Measurements from ENCODE around the gene TENM4.
"Not testable (repeated sequence)": the region's sequence is repeated elsewhere in the genome, so short reads cannot be mapped to it uniquely, and the experiment has no call there.

Gene TENM4

DNA sequence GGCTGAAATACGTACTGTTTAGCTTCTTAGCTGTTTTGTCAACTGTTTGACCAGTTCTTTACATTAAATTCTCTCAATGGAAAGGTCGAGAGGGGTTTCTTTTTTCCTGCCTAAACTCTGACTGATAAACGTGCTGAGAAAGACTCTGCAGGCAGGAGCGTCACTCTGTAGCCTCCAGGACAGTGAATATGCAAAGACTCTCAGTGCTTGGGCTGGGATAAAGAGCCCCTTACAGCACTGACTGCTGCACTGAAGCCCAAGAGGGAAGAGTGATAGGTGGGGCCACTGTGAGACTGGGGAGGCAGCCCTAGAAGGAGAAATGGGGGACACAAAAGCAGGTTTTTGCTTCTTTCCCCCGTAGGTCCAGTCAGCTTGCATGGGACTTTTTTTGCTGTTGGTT lies 213.5 kb downstream of the TENM4 start:
- no peak for ATAC-seq
- TF ChIP-seq ZNF70 (CRISPR knock-in tag; IDR thresholded peaks at IDR 0.05), result no peak
- TF ChIP-seq ESRRG (CRISPR knock-in tag; IDR thresholded peaks at IDR 0.05), result no peak
- TF ChIP-seq, protein P1, sequence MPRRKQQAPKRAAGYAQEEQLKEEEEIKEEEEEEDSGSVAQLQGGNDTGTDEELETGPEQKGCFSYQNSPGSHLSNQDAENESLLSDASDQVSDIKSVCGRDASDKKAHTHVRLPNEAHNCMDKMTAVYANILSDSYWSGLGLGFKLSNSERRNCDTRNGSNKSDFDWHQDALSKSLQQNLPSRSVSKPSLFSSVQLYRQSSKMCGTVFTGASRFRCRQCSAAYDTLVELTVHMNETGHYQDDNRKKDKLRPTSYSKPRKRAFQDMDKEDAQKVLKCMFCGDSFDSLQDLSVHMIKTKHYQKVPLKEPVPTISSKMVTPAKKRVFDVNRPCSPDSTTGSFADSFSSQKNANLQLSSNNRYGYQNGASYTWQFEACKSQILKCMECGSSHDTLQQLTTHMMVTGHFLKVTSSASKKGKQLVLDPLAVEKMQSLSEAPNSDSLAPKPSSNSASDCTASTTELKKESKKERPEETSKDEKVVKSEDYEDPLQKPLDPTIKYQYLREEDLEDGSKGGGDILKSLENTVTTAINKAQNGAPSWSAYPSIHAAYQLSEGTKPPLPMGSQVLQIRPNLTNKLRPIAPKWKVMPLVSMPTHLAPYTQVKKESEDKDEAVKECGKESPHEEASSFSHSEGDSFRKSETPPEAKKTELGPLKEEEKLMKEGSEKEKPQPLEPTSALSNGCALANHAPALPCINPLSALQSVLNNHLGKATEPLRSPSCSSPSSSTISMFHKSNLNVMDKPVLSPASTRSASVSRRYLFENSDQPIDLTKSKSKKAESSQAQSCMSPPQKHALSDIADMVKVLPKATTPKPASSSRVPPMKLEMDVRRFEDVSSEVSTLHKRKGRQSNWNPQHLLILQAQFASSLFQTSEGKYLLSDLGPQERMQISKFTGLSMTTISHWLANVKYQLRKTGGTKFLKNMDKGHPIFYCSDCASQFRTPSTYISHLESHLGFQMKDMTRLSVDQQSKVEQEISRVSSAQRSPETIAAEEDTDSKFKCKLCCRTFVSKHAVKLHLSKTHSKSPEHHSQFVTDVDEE (CRISPR knock-in tag; IDR thresholded peaks at IDR 0.05), result no peak
- TF ChIP-seq ARNTL (CRISPR knock-in tag; IDR thresholded peaks at IDR 0.05; ENCODE audit: borderline replicate concordance, low read depth), result no peak
- TF ChIP-seq ZC3H10 (CRISPR knock-in tag; IDR thresholded peaks at IDR 0.05), result no peak

GRCh38 chr11:79226126-79226525 lies 214.7 kb downstream of the TENM4 start:
- ATAC-seq, result no peak
- TF ChIP-seq TCF4 (CRISPR knock-in tag; IDR thresholded peaks at IDR 0.05; ENCODE audit: borderline replicate concordance) (no peak; the same call in 1 of the 2 replicates), OSR1 (CRISPR knock-in tag; IDR thresholded peaks at IDR 0.05) (no peak), ZNF70 (CRISPR knock-in tag; IDR thresholded peaks at IDR 0.05) (no peak), GLIS3 (CRISPR knock-in tag; IDR thresholded peaks at IDR 0.05) (no peak), ISL1 (CRISPR knock-in tag; IDR thresholded peaks at IDR 0.05) (no peak), BACH2 (CRISPR knock-in tag; IDR thresholded peaks at IDR 0.05; ENCODE audit: borderline replicate concordance) (no peak), TOX (CRISPR knock-in tag; IDR thresholded peaks at IDR 0.05; ENCODE audit: borderline replicate concordance) (no peak), ARNTL (CRISPR knock-in tag; IDR thresholded peaks at IDR 0.05; ENCODE audit: borderline replicate concordance, low read depth) (no peak), ZFP3 (CRISPR knock-in tag; IDR thresholded peaks at IDR 0.05) (no peak), ZNF8 (CRISPR knock-in tag; IDR thresholded peaks at IDR 0.05) (no peak), PPARA (CRISPR knock-in tag; IDR thresholded peaks at IDR 0.05; ENCODE audit: borderline replicate concordance) (no peak), CREB5 (CRISPR knock-in tag; IDR thresholded peaks at IDR 0.05; ENCODE audit: low read depth) (no peak), PATZ1 (CRISPR knock-in tag; IDR thresholded peaks at IDR 0.05; ENCODE audit: borderline replicate concordance) (no peak), CSDC2 (CRISPR knock-in tag; IDR thresholded peaks at IDR 0.05) (no peak)
- TF ChIP-seq, protein P1 (CRISPR knock-in tag; IDR thresholded peaks at IDR 0.05), result no peak

GRCh38 chr11:79222163-79222562 lies 218.7 kb downstream of the TENM4 start:
- not testable (repeated sequence) for ATAC-seq

DNA sequence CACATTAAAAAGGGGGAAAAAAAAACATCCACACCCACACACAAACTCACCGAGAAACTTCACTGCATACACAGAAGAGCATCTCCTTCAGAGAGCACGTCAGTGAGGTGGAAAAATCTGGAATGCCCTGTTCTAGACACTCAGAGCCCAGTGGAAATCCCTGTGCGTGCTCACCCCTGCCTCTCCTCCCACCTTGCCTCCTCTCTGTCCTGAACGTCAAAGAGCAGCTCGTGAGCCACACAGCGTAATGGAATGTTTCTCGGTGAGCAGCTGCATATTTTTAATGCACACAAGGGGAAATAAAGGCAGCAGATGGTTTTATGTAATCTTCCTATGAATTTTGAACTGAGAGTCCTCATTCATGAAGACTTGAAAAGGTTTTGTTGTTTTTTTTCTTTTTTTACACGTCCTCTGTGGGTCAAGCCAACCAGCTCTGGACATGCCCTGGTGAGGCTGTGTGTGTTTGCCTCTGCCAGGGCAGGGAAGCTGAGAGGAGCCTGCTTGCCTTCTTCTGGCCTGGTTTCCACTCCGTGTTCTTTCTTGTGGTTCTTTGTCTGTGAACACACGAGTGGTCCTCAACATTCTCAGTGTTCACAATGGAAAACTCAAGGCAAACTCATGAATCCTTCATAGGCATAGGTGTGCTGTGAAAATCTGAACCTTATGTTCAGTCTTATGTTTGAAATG lies 219.2 kb downstream of the TENM4 start:
- ATAC-seq, result no peak
- TF ChIP-seq ESRRG (CRISPR knock-in tag; IDR thresholded peaks at IDR 0.05) (no peak), TCF4 (CRISPR knock-in tag; IDR thresholded peaks at IDR 0.05; ENCODE audit: borderline replicate concordance) (no peak), TOX (CRISPR knock-in tag; IDR thresholded peaks at IDR 0.05; ENCODE audit: borderline replicate concordance) (no peak), CSDC2 (CRISPR knock-in tag; IDR thresholded peaks at IDR 0.05) (no peak), ZNF70 (CRISPR knock-in tag; IDR thresholded peaks at IDR 0.05) (no peak), ISL1 (CRISPR knock-in tag; IDR thresholded peaks at IDR 0.05) (no peak), CREB5 (CRISPR knock-in tag; IDR thresholded peaks at IDR 0.05; ENCODE audit: low read depth) (no peak), BACH2 (CRISPR knock-in tag; IDR thresholded peaks at IDR 0.05; ENCODE audit: borderline replicate concordance) (no peak), RARB (CRISPR knock-in tag; IDR thresholded peaks at IDR 0.05) (no peak)
- TF ChIP-seq, protein P1 (CRISPR knock-in tag; IDR thresholded peaks at IDR 0.05), result no peak
- TF ChIP-seq, protein P2, sequence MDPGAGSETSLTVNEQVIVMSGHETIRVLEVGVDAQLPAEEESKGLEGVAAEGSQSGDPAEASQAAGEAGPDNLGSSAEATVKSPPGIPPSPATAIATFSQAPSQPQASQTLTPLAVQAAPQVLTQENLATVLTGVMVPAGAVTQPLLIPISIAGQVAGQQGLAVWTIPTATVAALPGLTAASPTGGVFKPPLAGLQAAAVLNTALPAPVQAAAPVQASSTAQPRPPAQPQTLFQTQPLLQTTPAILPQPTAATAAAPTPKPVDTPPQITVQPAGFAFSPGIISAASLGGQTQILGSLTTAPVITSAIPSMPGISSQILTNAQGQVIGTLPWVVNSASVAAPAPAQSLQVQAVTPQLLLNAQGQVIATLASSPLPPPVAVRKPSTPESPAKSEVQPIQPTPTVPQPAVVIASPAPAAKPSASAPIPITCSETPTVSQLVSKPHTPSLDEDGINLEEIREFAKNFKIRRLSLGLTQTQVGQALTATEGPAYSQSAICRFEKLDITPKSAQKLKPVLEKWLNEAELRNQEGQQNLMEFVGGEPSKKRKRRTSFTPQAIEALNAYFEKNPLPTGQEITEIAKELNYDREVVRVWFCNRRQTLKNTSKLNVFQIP (CRISPR knock-in tag; IDR thresholded peaks at IDR 0.05; ENCODE audit: borderline replicate concordance, low read depth), result no peak
